GM21447 (cell line): ENCODE data around the gene CTNND1.
"Not testable (repeated sequence)": the region's sequence is repeated elsewhere in the genome, so short reads cannot be mapped to it uniquely, and the experiment has no call there.

ENCODE experiments used
- ATAC-seq: cut with Tn5 transposase; IDR thresholded peaks from one replicate; pipeline ENCODE4 v1.9.1; 2021; ENCODE audit not compliant: unreplicated experiment

The CTNND1 gene

GRCh38 chr11:57761301-57762234 lies at the start of gene CTNND1:
Gene CTNND1 (plus strand): TSS chr11:57761802. CDS start chr11:57791479, 29,677 bp downstream.
- ATAC-seq = peak; percentile 97

- peak; percentile 94 for ATAC-seq
These were observed 49.1 kb upstream of the CTNND1 start, which contains the start of gene TMX2 for GRCh38 chr11:57712256-57713150. Gene TMX2 (plus strand): TSS chr11:57712593. CDS start chr11:57712619, 26 bp downstream.

GRCh38 chr11:57713835-57714234 lies 47.8 kb upstream of the CTNND1 start:
- no peak for ATAC-seq

- not testable (repeated sequence) for ATAC-seq
These were observed 44.9 kb upstream of the CTNND1 start for GRCh38 chr11:57716726-57717125.

GRCh38 chr11:57727185-57727584 lies 34.4 kb upstream of the CTNND1 start:
- ATAC-seq = no peak

GRCh38 chr11:57728829-57729228 lies 32.8 kb upstream of the CTNND1 start:
- no peak for ATAC-seq

GRCh38 chr11:57729479-57729878 lies 32.1 kb upstream of the CTNND1 start:
- no peak for ATAC-seq

GRCh38 chr11:57732661-57733060 lies 28.9 kb upstream of the CTNND1 start:
- ATAC-seq = no peak

- no peak for ATAC-seq
These were observed 25.8 kb upstream of the CTNND1 start for GRCh38 chr11:57735619-57736298.

GRCh38 chr11:57741132-57742086 lies 20.2 kb upstream of the CTNND1 start, which contains the start of gene SELENOH:
Gene SELENOH (plus strand): TSS chr11:57741491. CDS start chr11:57741596, 105 bp downstream.
- ATAC-seq = peak; percentile 89

- no peak for ATAC-seq
These were observed 19.5 kb upstream of the CTNND1 start for GRCh38 chr11:57742087-57742452.

GRCh38 chr11:57744357-57744756 lies 17.2 kb upstream of the CTNND1 start:
- ATAC-seq = no peak

- ATAC-seq = no peak
These were observed 16.4 kb upstream of the CTNND1 start for GRCh38 chr11:57745206-57745605.

- ATAC-seq = no peak
These were observed 14.7 kb upstream of the CTNND1 start for GRCh38 chr11:57746920-57747319.

- no peak for ATAC-seq
These were observed 10.4 kb upstream of the CTNND1 start for GRCh38 chr11:57751176-57751575.

- ATAC-seq = no peak
These were observed 9.8 kb upstream of the CTNND1 start, which contains the start of gene BTBD18 for GRCh38 chr11:57751676-57752253. Gene BTBD18 (minus strand): TSS chr11:57751819. CDS start chr11:57751188, 631 bp downstream.

- no peak for ATAC-seq
These were observed 8.6 kb upstream of the CTNND1 start for GRCh38 chr11:57752954-57753353.

GRCh38 chr11:57758174-57758573 lies 3.4 kb upstream of the CTNND1 start:
- no peak for ATAC-seq

GRCh38 chr11:57762235-57762861 lies 746 bp downstream of the CTNND1 start:
- no peak for ATAC-seq
